Measurements from ENCODE around the gene RBM23. TPM values are rescaled to one million over a fixed set of nuclear protein-coding genes. Genes with fewer than 3 reads are reported as not detected.

The RBM23 gene
- polyA plus RNA-seq, 2 of the 4 experiments (the other 2 are of a cell fraction) = 65.8 to 68.0 TPM

DNA sequence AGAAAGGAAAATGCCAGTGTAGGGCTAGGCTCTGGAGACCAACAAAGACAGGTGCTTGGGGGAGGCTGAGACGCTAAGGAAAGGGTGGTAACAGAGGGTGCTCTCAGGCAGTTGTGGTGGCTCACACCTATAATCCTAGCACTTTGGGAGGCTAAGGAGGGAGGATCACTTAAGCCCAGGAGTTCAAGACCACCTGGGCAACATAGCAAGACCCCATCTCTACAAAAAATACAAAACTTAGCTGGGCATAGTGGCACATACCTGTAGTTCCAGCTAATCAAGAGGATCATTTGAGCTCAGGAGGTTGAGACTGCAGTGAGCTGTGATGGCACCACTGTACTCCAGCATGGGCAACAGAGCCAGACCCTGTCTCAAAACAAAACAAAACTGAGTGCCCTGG is 23.5 kb downstream of the RBM23 start:
- Histone ChIP-seq H3K9me3 (no peaks in the 10 kb centered on the region), H3K4me2 (no peak overlapping the region), H3K27ac (no peak overlapping the region), H3K4me1 (peaks cover 18% of the 10 kb centered on the region), H3K4me3 (no peak overlapping the region)
- ATAC-seq (no peak), FAIRE-seq (no peak), DNase-seq (ENCODE audit: low read depth in 1 of 2, low spot score in 1 of 2) (no peak)
- POLR2A ChIA-PET = interaction anchor here (1.5 kb wide), 1 partner anchor 24 kb away, joined by 6 read pairs; the partner anchor contains the start of gene RBM23
- CTCF ChIA-PET = interaction anchor here (1.3 to 16.6 kb wide), 6 partner anchors 14 to 339 kb away, joined by 4 to 368 read pairs (median 11); partner anchors contain the start of genes LRP10 and REM2
- 86% methylated on average over 1 of the region's 1 CpG for WGBS (ENCODE audit: missing lambda C conversion rate)
- TF ChIP-seq REST (IDR thresholded peaks at IDR 0.05) (no peak), CHD4 (IDR thresholded peaks at IDR 0.05; ENCODE audit: borderline replicate concordance) (no peak), BHLHE40 (IDR thresholded peaks at IDR 0.05; ENCODE audit: low read depth, low read length) (no peak)

GRCh38 chr14:22893706-22894105 is 25.2 kb downstream of the RBM23 start:
- peaks cover 14% of the 10 kb centered on the region for H3K4me1 ChIP-seq
- no peak overlapping the region for H3K4me2 ChIP-seq
- FAIRE-seq (no peak), DNase-seq (ENCODE audit: low read depth in 1 of 2, low spot score in 1 of 2) (no peak), ATAC-seq (no peak)
- no peak overlapping the region for H3K27ac ChIP-seq
- CTCF ChIA-PET = interaction anchor here (1.0 to 16.6 kb wide), 4 partner anchors 13 to 323 kb away, joined by 3 to 368 read pairs (median 6); partner anchors contain the start of genes LRP10 and REM2
- no peak for TF ChIP-seq SREBF2 (IDR thresholded peaks at IDR 0.05)
- no peak for TF ChIP-seq MYC (IDR thresholded peaks at IDR 0.05; ENCODE audit: borderline replicate concordance, low read length)
- TF ChIP-seq ZFP36 (IDR thresholded peaks at IDR 0.05; ENCODE audit: borderline replicate concordance, partially characterized antibody) = no peak
- no peak for TF ChIP-seq TP53 (CRISPR knock-in tag; IDR thresholded peaks at IDR 0.05)
- no peak for TF ChIP-seq BHLHE40 (IDR thresholded peaks at IDR 0.05; ENCODE audit: low read depth, low read length)
- no peak for TF ChIP-seq ELK1 (IDR thresholded peaks at IDR 0.05; ENCODE audit: low read depth, low read length)
- no peak for TF ChIP-seq NFE2L2 (conservative IDR thresholded peaks at IDR 0.05; ENCODE audit: low read length)
- TF ChIP-seq BCL3 (IDR thresholded peaks at IDR 0.05) = no peak
- no peak for TF ChIP-seq ZNF302 (CRISPR knock-in tag; IDR thresholded peaks at IDR 0.05)
- TF ChIP-seq MAFK (IDR thresholded peaks at IDR 0.05; ENCODE audit: partially characterized antibody) = no peak
- TF ChIP-seq RAD21 (conservative IDR thresholded peaks at IDR 0.05 in 1 of 2, IDR thresholded peaks at IDR 0.05 in 1 of 2) = no peak
- H3K4me3 ChIP-seq = no peak overlapping the region
- 80% methylated on average over 4 of the region's 4 CpGs for WGBS (ENCODE audit: missing lambda C conversion rate)
- POLR2A ChIA-PET = no interaction called here
- no peaks in the 10 kb centered on the region for H3K9me3 ChIP-seq

DNA sequence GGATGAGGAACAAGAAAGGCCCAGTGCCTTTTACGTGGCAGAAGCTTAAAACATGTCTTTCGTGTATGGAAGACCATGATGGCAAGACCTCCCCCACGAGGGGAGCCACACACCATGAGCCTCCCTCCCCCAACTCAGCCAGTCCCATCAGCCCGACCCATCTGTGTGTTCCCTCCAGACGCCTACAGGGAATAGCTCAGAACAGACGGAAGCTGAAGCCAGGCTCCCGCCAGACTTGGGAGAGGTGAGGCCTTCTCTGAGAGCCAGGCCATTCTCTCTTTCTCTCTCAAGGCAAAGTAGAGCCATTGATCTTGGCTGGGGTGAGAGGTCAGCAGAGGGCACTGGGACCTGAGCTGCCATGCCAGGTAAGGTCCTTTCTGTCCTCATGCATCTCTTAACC is 26.5 kb downstream of the RBM23 start:
- ChIA-PET CTCF (interaction anchor here (1.0 to 23.1 kb wide), 6 partner anchors 3 to 69 kb away, joined by 3 to 368 read pairs (median 6); partner anchors contain the start of genes LRP10 and REM2), POLR2A (no interaction called here)
- Histone ChIP-seq H3K27ac (no peak overlapping the region), H3K4me2 (no peak overlapping the region), H3K4me3 (no peak overlapping the region), H3K9me3 (no peaks in the 10 kb centered on the region), H3K4me1 (peaks cover 11% of the 10 kb centered on the region)
- no peak for ATAC-seq
- 87% methylated on average over 7 of the region's 7 CpGs for WGBS (ENCODE audit: missing lambda C conversion rate)
- DNase-seq (ENCODE audit: low read depth in 1 of 2, low spot score in 1 of 2) = no peak
- no peak for FAIRE-seq
- TF ChIP-seq PBX3 (IDR thresholded peaks at IDR 0.05) = no peak
- no peak for TF ChIP-seq ZC3H11A (IDR thresholded peaks at IDR 0.05)
- no peak for TF ChIP-seq KDM5A (IDR thresholded peaks at IDR 0.05)
- TF ChIP-seq RNF2 (IDR thresholded peaks at IDR 0.05; ENCODE audit: borderline replicate concordance, low read depth) = no peak
- no peak for TF ChIP-seq RCOR1 (IDR thresholded peaks at IDR 0.05; ENCODE audit: low read depth, low read length)
- TF ChIP-seq CTCF (IDR thresholded peaks at IDR 0.05) = no peak
- no peak for TF ChIP-seq NPAS2 (CRISPR knock-in tag; IDR thresholded peaks at IDR 0.05; ENCODE audit: borderline replicate concordance)
- TF ChIP-seq, protein P1, sequence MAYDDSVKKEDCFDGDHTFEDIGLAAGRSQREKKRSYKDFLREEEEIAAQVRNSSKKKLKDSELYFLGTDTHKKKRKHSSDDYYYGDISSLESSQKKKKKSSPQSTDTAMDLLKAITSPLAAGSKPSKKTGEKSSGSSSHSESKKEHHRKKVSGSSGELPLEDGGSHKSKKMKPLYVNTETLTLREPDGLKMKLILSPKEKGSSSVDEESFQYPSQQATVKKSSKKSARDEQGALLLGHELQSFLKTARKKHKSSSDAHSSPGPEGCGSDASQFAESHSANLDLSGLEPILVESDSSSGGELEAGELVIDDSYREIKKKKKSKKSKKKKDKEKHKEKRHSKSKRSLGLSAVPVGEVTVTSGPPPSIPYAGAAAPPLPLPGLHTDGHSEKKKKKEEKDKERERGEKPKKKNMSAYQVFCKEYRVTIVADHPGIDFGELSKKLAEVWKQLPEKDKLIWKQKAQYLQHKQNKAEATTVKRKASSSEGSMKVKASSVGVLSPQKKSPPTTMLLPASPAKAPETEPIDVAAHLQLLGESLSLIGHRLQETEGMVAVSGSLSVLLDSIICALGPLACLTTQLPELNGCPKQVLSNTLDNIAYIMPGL (CRISPR knock-in tag; IDR thresholded peaks at IDR 0.05; ENCODE audit: borderline replicate concordance) = no peak
- TF ChIP-seq ZSCAN20 (CRISPR knock-in tag; IDR thresholded peaks at IDR 0.05) = no peak
